ENCODE measurements around the gene ANKRD33B.

GRCh38 chr5:10625700-10626472 lies 62.0 kb downstream of the ANKRD33B start:
- TF ChIP-seq ZNF589 (CRISPR knock-in tag; IDR thresholded peaks at IDR 0.05; ENCODE audit: low read depth): no peak
- TF ChIP-seq EP300 (IDR thresholded peaks at IDR 0.05; ENCODE audit: low read length): no peak

All from K562 (cell line).